K562 (cell line): ENCODE measurements around the gene PSMA4. TPM values are rescaled to one million over a fixed set of nuclear protein-coding genes. Genes with fewer than 3 reads are reported as not detected.

ENCODE experiments used
- ATF7 ChIP-seq: fragments of 450-650 bp; IDR thresholded peaks from 2 replicates; pipeline ENCODE4 v1.7.1; 2014; ENCODE audit warnings: mild to moderate bottlenecking, moderate library complexity
- JUND ChIP-seq, 2 experiments: IDR thresholded peaks; 2 replicates in 1 of 2; 3 replicates in 1 of 2; pipeline ENCODE4 v1.6.1; 2011; ENCODE audit warnings: borderline replicate concordance in 2 of 2, low read depth in 2 of 2, low read length in 2 of 2, improper control_type of control experiment in 1 of 2, missing biosample characterization in 1 of 2, missing genetic modification characterization in 1 of 2, missing genetic modification reagents in 1 of 2
- KDM5B ChIP-seq: fragments of 200-600 bp; sonication (generic); IDR thresholded peaks from 2 replicates; pipeline ENCODE4 v1.6.1; 2012; ENCODE audit warnings: low read depth, mild to moderate bottlenecking, moderate library complexity, low read length, control low read depth, inconsistent platforms; ENCODE audit not compliant: insufficient replicate concordance
- LEF1 ChIP-seq: fragments of 450-650 bp; IDR thresholded peaks from 2 replicates; pipeline ENCODE4 v1.6.1; 2016; ENCODE audit warnings: mild to moderate bottlenecking
- PCBP2 ChIP-seq: fragments of 200-400 bp; formaldehyde crosslinking; IDR thresholded peaks from 2 replicates; pipeline ENCODE4 v1.6.1; 2018; ENCODE audit warnings: low read length, low read depth, mild to moderate bottlenecking, moderate library complexity; ENCODE audit not compliant: poor library complexity, severe bottlenecking
- PHF21A ChIP-seq: fragments of 450-650 bp; IDR thresholded peaks from 2 replicates; pipeline ENCODE4 v1.6.1; 2017; ENCODE audit warnings: low read depth, borderline replicate concordance
- PURB ChIP-seq: sonication (generic); formaldehyde crosslinking; IDR thresholded peaks from 2 replicates; pipeline ENCODE4 v1.9.0; 2021; ENCODE audit warnings: low read depth, mild to moderate bottlenecking, missing genetic modification reagents
- RBBP5 ChIP-seq: fragments of 200-600 bp; sonication (generic); IDR thresholded peaks from 2 replicates; pipeline ENCODE4 v1.6.1; 2012; ENCODE audit warnings: borderline replicate concordance, mild to moderate bottlenecking, low read length, control low read depth, inconsistent platforms; ENCODE audit not compliant: insufficient read depth, poor library complexity, severe bottlenecking
- SIX5 ChIP-seq, 2 experiments: IDR thresholded peaks; 2 replicates each; pipeline ENCODE4 v1.6.1; 2011; ENCODE audit warnings: low read length in 2 of 2, borderline replicate concordance in 1 of 2, low read depth in 1 of 2, mild to moderate bottlenecking in 1 of 2, moderate library complexity in 1 of 2; ENCODE audit not compliant: insufficient read depth in 1 of 2
- SREBF2 ChIP-seq: sonication (generic); formaldehyde crosslinking; IDR thresholded peaks from 2 replicates; pipeline ENCODE4 v1.4.0; 2020; ENCODE audit warnings: mild to moderate bottlenecking, missing genetic modification reagents
- SRSF3 ChIP-seq: fragments of 200-400 bp; formaldehyde crosslinking; IDR thresholded peaks from 2 replicates; pipeline ENCODE4 v1.6.1; 2016; ENCODE audit warnings: mild to moderate bottlenecking, low read length, moderate library complexity; ENCODE audit not compliant: insufficient read depth
- STAG1 ChIP-seq: sonication (generic); formaldehyde crosslinking; IDR thresholded peaks from 2 replicates; pipeline ENCODE4 v1.5.0; 2020; ENCODE audit warnings: missing genetic modification reagents, borderline replicate concordance
- ZBTB8A ChIP-seq: fragments of 450-650 bp; IDR thresholded peaks from 2 replicates; pipeline ENCODE4 v1.6.1; 2018; ENCODE audit warnings: mild to moderate bottlenecking, moderate library complexity; ENCODE audit not compliant: partially characterized antibody
- ZC3H11A ChIP-seq: IDR thresholded peaks from 2 replicates; pipeline ENCODE4 v1.6.1; 2012; ENCODE audit warnings: low read depth, low read length, improper control_type of control experiment
- ZNF165 ChIP-seq: fragments of 250-450 bp; sonication (Bioruptor Pico); IDR thresholded peaks from 2 replicates; pipeline ENCODE4 v1.4.0; 2020; ENCODE audit warnings: borderline replicate concordance
- ZNF696 ChIP-seq: fragments of 250-450 bp; sonication (Bioruptor Pico); conservative IDR thresholded peaks from 2 replicates; pipeline ENCODE4 v1.4.0; 2020; ENCODE audit warnings: mild to moderate bottlenecking, moderate library complexity
- ZNF79 ChIP-seq: fragments of 250-450 bp; sonication (Bioruptor Pico); IDR thresholded peaks from 2 replicates; pipeline ENCODE4 v1.4.0; 2020; ENCODE audit warnings: low read depth, mild to moderate bottlenecking, moderate library complexity
- polyA plus RNA-seq, 8 experiments: library from polyadenylated mRNA; depleted of rRNA in 4 of 8; stranded (reverse) in 5 of 8; unstranded in 3 of 8; fragments of >200 nt; fragmentation: Nextera tagmentation in 2 of 8; fragmentation: Illumina TruSeq in 1 of 8; extraction: Ambion mirVana in 2 of 8; extraction: Trizol in 1 of 8; gene quantifications; 2 replicates each; pipeline versions ENCODE4 v1.2.1 to v1.2.3, GENCODE V29; 2011 to 2014; ENCODE audit warnings: inconsistent platforms in 1 of 8, missing spikeins in 1 of 8
- total RNA-seq, 7 experiments: library from RNA; depleted of rRNA in 6 of 7; stranded (reverse); fragments of >200 nt in 6 of 7; fragmentation: Illumina TruSeq in 2 of 7; extraction: Trizol in 2 of 7; gene quantifications; 2 replicates each; pipeline versions ENCODE4 v1.2.1 to v1.2.3, GENCODE V29; 2011 to 2021; ENCODE audit warnings: low replicate concordance in 1 of 7
- TF ChIP-seq, protein P1 (sequence below), 2 experiments: IDR thresholded peaks in 1 of 2; conservative IDR thresholded peaks in 1 of 2; 2 replicates each; pipeline ENCODE4 v1.6.1; 2016; ENCODE audit warnings: low read depth in 2 of 2, mild to moderate bottlenecking in 1 of 2, missing compliant biosample characterization in 1 of 2, missing genetic modification characterization in 1 of 2, moderate library complexity in 1 of 2
- TF ChIP-seq, protein P2 (sequence below): fragments of 250-450 bp; sonication (Bioruptor Pico); IDR thresholded peaks from 2 replicates; pipeline ENCODE4 v1.4.0; 2020; ENCODE audit warnings: borderline replicate concordance
- TF ChIP-seq, protein P3 (sequence below): sonication (generic); formaldehyde crosslinking; IDR thresholded peaks from 2 replicates; pipeline ENCODE4 v1.8.1; 2022; ENCODE audit warnings: missing genetic modification reagents

Gene PSMA4
- total and polyA plus RNA-seq, 9 of the 15 experiments (the other 6 are each of a cell fraction or from before 2014, with no cell fraction given), result 304 to 1,857 (median 666) TPM

DNA sequence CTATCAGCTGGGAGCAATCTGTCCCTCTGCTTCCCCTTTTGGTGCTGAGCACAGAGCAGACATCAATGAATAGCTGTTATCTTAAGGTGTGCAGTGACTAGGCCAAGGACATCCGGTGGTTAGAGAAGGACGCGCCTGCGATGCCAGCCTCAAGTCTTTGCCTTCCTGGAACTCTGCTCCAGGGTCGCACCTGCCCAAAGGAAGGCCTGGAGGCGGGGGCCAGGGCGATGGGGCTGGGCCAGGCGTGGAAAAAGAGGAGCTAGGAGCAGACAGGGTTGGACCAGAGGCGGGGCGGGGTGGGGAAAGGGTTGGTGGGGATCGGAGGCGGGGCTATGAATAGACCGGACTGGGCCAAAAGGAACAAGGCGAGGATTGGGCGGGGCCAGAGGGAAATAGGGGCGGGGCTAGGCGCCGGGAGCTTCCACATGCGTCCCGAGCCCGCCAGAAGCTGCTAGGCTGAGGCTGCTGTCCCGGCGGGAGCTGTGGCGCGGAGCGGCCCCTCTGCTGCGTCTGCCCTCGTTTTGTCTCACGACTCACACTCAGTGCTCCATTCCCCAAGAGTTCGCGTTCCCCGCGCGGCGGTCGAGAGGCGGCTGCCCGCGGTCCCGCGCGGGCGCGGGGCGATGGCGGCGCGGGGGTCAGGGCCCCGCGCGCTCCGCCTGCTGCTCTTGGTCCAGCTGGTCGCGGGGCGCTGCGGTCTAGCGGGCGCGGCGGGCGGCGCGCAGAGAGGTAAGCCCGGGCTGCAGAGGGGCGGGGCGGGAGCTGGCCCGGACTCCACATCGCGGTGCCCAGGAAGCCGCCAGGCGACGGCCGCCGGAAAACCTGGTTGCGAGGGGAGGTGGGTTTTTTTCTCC is 25.1 kb downstream of the PSMA4 start, which contains the start of gene CHRNA5 (continued):
- no peak for TF ChIP-seq STAG1
- TF ChIP-seq SIX5 (IDR thresholded peaks at IDR 0.05; ENCODE audit: borderline replicate concordance in 1 of 2, insufficient read depth in 1 of 2, low read depth in 1 of 2, low read length in 2 of 2), result no peak
- TF ChIP-seq, protein P1, sequence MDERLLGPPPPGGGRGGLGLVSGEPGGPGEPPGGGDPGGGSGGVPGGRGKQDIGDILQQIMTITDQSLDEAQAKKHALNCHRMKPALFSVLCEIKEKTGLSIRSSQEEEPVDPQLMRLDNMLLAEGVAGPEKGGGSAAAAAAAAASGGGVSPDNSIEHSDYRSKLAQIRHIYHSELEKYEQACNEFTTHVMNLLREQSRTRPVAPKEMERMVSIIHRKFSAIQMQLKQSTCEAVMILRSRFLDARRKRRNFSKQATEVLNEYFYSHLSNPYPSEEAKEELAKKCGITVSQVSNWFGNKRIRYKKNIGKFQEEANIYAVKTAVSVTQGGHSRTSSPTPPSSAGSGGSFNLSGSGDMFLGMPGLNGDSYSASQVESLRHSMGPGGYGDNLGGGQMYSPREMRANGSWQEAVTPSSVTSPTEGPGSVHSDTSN (CRISPR knock-in tag; IDR thresholded peaks at IDR 0.05; ENCODE audit: low read depth), result no peak
- TF ChIP-seq, protein P1 (tag; conservative IDR thresholded peaks at IDR 0.05; ENCODE audit: low read depth), result no peak
- no peak for TF ChIP-seq ZNF79 (CRISPR knock-in tag)
- TF ChIP-seq PURB (CRISPR knock-in tag), result no peak
- TF ChIP-seq ZNF165, result no peak
- no peak for TF ChIP-seq ZBTB8A
- peak; percentile 6 for TF ChIP-seq RBBP5
- TF ChIP-seq SRSF3, result no peak
- TF ChIP-seq, protein P2, sequence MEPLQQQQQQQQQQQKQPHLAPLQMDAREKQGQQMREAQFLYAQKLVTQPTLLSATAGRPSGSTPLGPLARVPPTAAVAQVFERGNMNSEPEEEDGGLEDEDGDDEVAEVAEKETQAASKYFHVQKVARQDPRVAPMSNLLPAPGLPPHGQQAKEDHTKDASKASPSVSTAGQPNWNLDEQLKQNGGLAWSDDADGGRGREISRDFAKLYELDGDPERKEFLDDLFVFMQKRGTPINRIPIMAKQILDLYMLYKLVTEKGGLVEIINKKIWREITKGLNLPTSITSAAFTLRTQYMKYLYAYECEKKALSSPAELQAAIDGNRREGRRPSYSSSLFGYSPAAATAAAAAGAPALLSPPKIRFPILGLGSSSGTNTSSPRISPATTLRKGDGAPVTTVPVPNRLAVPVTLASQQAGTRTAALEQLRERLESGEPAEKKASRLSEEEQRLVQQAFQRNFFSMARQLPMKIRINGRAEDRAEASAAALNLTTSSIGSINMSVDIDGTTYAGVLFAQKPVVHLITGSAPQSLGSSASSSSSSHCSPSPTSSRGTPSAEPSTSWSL (CRISPR knock-in tag), result no peak
- no peak for TF ChIP-seq PHF21A
- no peak for TF ChIP-seq ZNF696
- peak; percentile 26 for TF ChIP-seq ATF7
- no peak for TF ChIP-seq SREBF2
- no peak for TF ChIP-seq PCBP2
- TF ChIP-seq JUND (IDR thresholded peaks at IDR 0.05; ENCODE audit: borderline replicate concordance, low read depth, low read length), result 0 out of 2 replicates have a peak, but pooled peaks have one; percentile 17
- no peak; the same call in 2 of the 3 replicates for TF ChIP-seq JUND (tag; IDR thresholded peaks at IDR 0.05; ENCODE audit: borderline replicate concordance, low read depth, low read length)
- no peak for TF ChIP-seq ZC3H11A
- no peak for TF ChIP-seq KDM5B
- TF ChIP-seq, protein P3, sequence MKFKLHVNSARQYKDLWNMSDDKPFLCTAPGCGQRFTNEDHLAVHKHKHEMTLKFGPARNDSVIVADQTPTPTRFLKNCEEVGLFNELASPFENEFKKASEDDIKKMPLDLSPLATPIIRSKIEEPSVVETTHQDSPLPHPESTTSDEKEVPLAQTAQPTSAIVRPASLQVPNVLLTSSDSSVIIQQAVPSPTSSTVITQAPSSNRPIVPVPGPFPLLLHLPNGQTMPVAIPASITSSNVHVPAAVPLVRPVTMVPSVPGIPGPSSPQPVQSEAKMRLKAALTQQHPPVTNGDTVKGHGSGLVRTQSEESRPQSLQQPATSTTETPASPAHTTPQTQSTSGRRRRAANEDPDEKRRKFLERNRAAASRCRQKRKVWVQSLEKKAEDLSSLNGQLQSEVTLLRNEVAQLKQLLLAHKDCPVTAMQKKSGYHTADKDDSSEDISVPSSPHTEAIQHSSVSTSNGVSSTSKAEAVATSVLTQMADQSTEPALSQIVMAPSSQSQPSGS, result no peak
- TF ChIP-seq LEF1, result peak; percentile 61; the same call in 1 of the 2 replicates
